ENCODE measurements around the gene DENND1A.

- TF ChIP-seq TEAD4 (CRISPR knock-in tag; IDR thresholded peaks at IDR 0.05) (no peak), KAT7 (CRISPR knock-in tag; IDR thresholded peaks at IDR 0.05; ENCODE audit: borderline replicate concordance) (no peak), ZNF532 (CRISPR knock-in tag; IDR thresholded peaks at IDR 0.05; ENCODE audit: borderline replicate concordance) (no peak), STAT6 (CRISPR knock-in tag; conservative IDR thresholded peaks at IDR 0.05; ENCODE audit: low read depth) (no peak), NR2C2 (CRISPR knock-in tag; IDR thresholded peaks at IDR 0.05) (no peak), RELA (CRISPR knock-in tag; IDR thresholded peaks at IDR 0.05; ENCODE audit: borderline replicate concordance) (no peak), ZNF423 (CRISPR knock-in tag; IDR thresholded peaks at IDR 0.05) (no peak), CREM (CRISPR knock-in tag; IDR thresholded peaks at IDR 0.05) (no peak)
- TF ChIP-seq, protein P1, sequence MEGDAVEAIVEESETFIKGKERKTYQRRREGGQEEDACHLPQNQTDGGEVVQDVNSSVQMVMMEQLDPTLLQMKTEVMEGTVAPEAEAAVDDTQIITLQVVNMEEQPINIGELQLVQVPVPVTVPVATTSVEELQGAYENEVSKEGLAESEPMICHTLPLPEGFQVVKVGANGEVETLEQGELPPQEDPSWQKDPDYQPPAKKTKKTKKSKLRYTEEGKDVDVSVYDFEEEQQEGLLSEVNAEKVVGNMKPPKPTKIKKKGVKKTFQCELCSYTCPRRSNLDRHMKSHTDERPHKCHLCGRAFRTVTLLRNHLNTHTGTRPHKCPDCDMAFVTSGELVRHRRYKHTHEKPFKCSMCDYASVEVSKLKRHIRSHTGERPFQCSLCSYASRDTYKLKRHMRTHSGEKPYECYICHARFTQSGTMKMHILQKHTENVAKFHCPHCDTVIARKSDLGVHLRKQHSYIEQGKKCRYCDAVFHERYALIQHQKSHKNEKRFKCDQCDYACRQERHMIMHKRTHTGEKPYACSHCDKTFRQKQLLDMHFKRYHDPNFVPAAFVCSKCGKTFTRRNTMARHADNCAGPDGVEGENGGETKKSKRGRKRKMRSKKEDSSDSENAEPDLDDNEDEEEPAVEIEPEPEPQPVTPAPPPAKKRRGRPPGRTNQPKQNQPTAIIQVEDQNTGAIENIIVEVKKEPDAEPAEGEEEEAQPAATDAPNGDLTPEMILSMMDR (IDR thresholded peaks at IDR 0.05): no peak
- TF ChIP-seq, protein P2, sequence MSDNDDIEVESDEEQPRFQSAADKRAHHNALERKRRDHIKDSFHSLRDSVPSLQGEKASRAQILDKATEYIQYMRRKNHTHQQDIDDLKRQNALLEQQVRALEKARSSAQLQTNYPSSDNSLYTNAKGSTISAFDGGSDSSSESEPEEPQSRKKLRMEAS (CRISPR knock-in tag; IDR thresholded peaks at IDR 0.05): no peak
- TF ChIP-seq, protein P3, sequence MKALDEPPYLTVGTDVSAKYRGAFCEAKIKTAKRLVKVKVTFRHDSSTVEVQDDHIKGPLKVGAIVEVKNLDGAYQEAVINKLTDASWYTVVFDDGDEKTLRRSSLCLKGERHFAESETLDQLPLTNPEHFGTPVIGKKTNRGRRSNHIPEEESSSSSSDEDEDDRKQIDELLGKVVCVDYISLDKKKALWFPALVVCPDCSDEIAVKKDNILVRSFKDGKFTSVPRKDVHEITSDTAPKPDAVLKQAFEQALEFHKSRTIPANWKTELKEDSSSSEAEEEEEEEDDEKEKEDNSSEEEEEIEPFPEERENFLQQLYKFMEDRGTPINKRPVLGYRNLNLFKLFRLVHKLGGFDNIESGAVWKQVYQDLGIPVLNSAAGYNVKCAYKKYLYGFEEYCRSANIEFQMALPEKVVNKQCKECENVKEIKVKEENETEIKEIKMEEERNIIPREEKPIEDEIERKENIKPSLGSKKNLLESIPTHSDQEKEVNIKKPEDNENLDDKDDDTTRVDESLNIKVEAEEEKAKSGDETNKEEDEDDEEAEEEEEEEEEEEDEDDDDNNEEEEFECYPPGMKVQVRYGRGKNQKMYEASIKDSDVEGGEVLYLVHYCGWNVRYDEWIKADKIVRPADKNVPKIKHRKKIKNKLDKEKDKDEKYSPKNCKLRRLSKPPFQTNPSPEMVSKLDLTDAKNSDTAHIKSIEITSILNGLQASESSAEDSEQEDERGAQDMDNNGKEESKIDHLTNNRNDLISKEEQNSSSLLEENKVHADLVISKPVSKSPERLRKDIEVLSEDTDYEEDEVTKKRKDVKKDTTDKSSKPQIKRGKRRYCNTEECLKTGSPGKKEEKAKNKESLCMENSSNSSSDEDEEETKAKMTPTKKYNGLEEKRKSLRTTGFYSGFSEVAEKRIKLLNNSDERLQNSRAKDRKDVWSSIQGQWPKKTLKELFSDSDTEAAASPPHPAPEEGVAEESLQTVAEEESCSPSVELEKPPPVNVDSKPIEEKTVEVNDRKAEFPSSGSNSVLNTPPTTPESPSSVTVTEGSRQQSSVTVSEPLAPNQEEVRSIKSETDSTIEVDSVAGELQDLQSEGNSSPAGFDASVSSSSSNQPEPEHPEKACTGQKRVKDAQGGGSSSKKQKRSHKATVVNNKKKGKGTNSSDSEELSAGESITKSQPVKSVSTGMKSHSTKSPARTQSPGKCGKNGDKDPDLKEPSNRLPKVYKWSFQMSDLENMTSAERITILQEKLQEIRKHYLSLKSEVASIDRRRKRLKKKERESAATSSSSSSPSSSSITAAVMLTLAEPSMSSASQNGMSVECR (CRISPR knock-in tag; IDR thresholded peaks at IDR 0.05; ENCODE audit: borderline replicate concordance): no peak
These were observed 77.5 kb downstream of the DENND1A start for GRCh38 chr9:123852403-123852802.
